Uterus (tissue), 2 donors: ENCODE data around the gene CD69.

ENCODE experiments used
- CTCF ChIP-seq, 4 experiments: fragments of 200-600 bp in 2 of 4; fragments of 450-650 bp in 2 of 4; sonication (generic) in 2 of 4; IDR thresholded peaks; one replicate each; pipeline ENCODE4 v1.5.1; 2016 to 2019; ENCODE audit warnings: antibody characterized with exemption in 4 of 4, mild to moderate bottlenecking in 2 of 4, moderate library complexity in 1 of 4
- POLR2A ChIP-seq, 2 donors: fragments of 450-650 bp; IDR thresholded peaks; one replicate each; pipeline ENCODE4 v1.6.1; 2016; ENCODE audit warnings: antibody characterized with exemption in 2 of 2, mild to moderate bottlenecking in 1 of 2, moderate library complexity in 1 of 2

GRCh38 chr12:9736936-9737705 is 23.6 kb downstream of the CD69 start:
- no peak for TF ChIP-seq CTCF (IDR thresholded peaks at IDR 0.05)
- TF ChIP-seq POLR2A (IDR thresholded peaks at IDR 0.05) = no peak
